Measurements from ENCODE around the gene PPP1R10. TPM values are rescaled to one million over a fixed set of nuclear protein-coding genes. Genes with fewer than 3 reads are reported as not detected.

PPP1R10 gene
- total RNA-seq, 1 experiment from 2014 or later = 82.9 TPM

DNA sequence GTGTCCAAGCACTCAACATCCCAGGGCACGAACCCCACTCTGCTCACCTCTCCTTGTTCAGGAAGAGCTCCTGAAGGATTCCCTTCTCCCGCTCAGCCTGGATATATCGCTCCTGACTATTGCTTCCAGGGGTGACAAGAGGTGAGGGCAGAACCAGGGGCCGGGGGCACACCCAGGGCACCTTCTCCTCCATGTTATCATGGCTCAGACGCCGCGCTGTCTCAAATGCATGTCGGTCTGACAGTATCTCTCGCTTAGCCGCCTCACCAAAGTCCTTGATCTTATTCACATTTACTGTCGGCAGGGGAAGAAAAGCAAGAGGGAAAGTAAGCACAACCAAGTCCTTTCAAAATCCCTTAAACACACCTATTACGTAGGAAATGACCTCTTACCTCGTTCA is 13.1 kb downstream of the PPP1R10 start:
- H3K4me3 ChIP-seq (ENCODE audit: low read depth in 2 of 2, low read length in 2 of 2) = no peak overlapping the region
- BruUV-seq (replicated peaks) = no TSS peak
- ATAC-seq = no peak
- in situ Hi-C loops (cut with HindIII; ENCODE audit: low pct_unique_long_range_greater_than_20kb, low sequenced_read_pairs) (no loop called here), intact Hi-C loops (cut with micrococcal nuclease; ENCODE audit: unreplicated experiment) (no loop called here)
- ChIA-PET CTCF (no interaction called here), POLR2A (no interaction called here)
- peaks cover 28% of the 10 kb centered on the region for H3K36me3 ChIP-seq (ENCODE audit: control insufficient read depth, insufficient read depth, low read length)
- DNase-seq (ENCODE audit: low read depth, low spot score) = no peak
- no peaks in the 10 kb centered on the region for H3K27me3 ChIP-seq (ENCODE audit: control insufficient read depth, insufficient read depth, low read length)
- TF ChIP-seq POLR2AphosphoS5 (IDR thresholded peaks at IDR 0.05; ENCODE audit: low read depth, low read length) (no peak; the same call in 1 of the 2 replicates), TCF7L2 (IDR thresholded peaks at IDR 0.05; ENCODE audit: low read depth, low read length) (no peak), SIN3A (IDR thresholded peaks at IDR 0.05; ENCODE audit: borderline replicate concordance, insufficient read depth, low read depth, low read length) (no peak)
- TF ChIP-seq, protein P1, sequence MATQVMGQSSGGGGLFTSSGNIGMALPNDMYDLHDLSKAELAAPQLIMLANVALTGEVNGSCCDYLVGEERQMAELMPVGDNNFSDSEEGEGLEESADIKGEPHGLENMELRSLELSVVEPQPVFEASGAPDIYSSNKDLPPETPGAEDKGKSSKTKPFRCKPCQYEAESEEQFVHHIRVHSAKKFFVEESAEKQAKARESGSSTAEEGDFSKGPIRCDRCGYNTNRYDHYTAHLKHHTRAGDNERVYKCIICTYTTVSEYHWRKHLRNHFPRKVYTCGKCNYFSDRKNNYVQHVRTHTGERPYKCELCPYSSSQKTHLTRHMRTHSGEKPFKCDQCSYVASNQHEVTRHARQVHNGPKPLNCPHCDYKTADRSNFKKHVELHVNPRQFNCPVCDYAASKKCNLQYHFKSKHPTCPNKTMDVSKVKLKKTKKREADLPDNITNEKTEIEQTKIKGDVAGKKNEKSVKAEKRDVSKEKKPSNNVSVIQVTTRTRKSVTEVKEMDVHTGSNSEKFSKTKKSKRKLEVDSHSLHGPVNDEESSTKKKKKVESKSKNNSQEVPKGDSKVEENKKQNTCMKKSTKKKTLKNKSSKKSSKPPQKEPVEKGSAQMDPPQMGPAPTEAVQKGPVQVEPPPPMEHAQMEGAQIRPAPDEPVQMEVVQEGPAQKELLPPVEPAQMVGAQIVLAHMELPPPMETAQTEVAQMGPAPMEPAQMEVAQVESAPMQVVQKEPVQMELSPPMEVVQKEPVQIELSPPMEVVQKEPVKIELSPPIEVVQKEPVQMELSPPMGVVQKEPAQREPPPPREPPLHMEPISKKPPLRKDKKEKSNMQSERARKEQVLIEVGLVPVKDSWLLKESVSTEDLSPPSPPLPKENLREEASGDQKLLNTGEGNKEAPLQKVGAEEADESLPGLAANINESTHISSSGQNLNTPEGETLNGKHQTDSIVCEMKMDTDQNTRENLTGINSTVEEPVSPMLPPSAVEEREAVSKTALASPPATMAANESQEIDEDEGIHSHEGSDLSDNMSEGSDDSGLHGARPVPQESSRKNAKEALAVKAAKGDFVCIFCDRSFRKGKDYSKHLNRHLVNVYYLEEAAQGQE (IDR thresholded peaks at IDR 0.05; ENCODE audit: insufficient read depth in 1 of 2, low read depth in 2 of 2, low read length in 1 of 2) = no peak
- TF ChIP-seq, protein P2, sequence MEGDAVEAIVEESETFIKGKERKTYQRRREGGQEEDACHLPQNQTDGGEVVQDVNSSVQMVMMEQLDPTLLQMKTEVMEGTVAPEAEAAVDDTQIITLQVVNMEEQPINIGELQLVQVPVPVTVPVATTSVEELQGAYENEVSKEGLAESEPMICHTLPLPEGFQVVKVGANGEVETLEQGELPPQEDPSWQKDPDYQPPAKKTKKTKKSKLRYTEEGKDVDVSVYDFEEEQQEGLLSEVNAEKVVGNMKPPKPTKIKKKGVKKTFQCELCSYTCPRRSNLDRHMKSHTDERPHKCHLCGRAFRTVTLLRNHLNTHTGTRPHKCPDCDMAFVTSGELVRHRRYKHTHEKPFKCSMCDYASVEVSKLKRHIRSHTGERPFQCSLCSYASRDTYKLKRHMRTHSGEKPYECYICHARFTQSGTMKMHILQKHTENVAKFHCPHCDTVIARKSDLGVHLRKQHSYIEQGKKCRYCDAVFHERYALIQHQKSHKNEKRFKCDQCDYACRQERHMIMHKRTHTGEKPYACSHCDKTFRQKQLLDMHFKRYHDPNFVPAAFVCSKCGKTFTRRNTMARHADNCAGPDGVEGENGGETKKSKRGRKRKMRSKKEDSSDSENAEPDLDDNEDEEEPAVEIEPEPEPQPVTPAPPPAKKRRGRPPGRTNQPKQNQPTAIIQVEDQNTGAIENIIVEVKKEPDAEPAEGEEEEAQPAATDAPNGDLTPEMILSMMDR (IDR thresholded peaks at IDR 0.05) = no peak
- no peaks in the 10 kb centered on the region for H3K4me1 ChIP-seq (ENCODE audit: control insufficient read depth, insufficient read depth, low read length)
- no peaks in the 10 kb centered on the region for H3K9me3 ChIP-seq (ENCODE audit: control insufficient read depth, insufficient read depth, low read depth, low read length)
- no peak overlapping the region for H3K27ac ChIP-seq (ENCODE audit: low read length)

DNA sequence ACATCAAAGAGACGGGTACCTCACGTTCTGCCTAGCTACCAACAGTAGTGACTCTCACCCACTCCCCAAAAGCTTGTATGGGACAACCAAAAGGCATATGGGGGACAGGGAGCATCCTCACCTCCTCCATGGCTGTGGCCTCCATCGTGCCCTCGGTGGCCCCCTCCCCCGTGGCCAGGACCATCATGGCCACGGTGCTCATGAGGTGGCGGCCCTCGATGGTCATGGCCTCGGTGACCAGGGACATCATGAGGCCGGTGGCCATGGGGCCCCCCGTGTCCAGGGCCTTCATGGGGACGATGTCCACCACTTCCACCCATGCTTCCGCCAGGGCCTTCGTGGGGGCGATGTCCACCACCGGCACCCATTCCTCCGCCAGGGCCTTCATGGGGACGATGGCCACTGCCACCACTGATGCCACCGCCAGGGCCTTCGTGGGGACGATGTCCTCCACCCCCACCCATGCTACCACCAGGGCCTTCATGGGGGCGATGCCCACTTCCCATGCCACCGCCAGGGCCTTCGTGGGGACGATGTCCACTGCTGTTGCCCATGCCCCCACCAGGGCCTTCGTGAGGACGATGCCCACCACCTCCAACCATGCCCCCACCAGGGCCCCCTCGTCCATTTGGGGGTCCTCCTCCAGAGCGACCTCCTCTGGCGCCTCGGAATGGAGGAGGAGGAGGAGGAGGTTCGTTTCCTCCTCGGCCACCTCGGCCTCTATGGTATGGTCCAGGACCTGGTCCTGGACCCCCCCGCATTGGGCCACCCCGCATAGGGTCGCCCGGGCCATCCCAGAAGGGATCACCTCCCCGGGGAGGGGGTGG is 15.0 kb downstream of the PPP1R10 start:
- Histone ChIP-seq H3K27ac (ENCODE audit: low read length) (no peak overlapping the region), H3K36me3 (ENCODE audit: control insufficient read depth, insufficient read depth, low read length) (peaks cover 19% of the 10 kb centered on the region), H3K4me3 (ENCODE audit: low read depth in 2 of 2, low read length in 2 of 2) (no peak overlapping the region), H3K9me3 (ENCODE audit: control insufficient read depth, insufficient read depth, low read depth, low read length) (no peaks in the 10 kb centered on the region), H3K27me3 (ENCODE audit: control insufficient read depth, insufficient read depth, low read length) (no peaks in the 10 kb centered on the region), H3K4me1 (ENCODE audit: control insufficient read depth, insufficient read depth, low read length) (no peaks in the 10 kb centered on the region)
- TF ChIP-seq POLR2AphosphoS5 (IDR thresholded peaks at IDR 0.05; ENCODE audit: low read depth, low read length) (no peak; the same call in 1 of the 2 replicates), TCF7L2 (IDR thresholded peaks at IDR 0.05; ENCODE audit: low read depth, low read length) (0 out of 2 replicates have a peak, but pooled peaks have one; percentile 15), SIN3A (IDR thresholded peaks at IDR 0.05; ENCODE audit: borderline replicate concordance, insufficient read depth, low read depth, low read length) (no peak)
- TF ChIP-seq, protein P2 (IDR thresholded peaks at IDR 0.05) = no peak
- TF ChIP-seq, protein P1 (IDR thresholded peaks at IDR 0.05; ENCODE audit: insufficient read depth in 1 of 2, low read depth in 2 of 2, low read length in 1 of 2) = no peak
- ChIA-PET POLR2A (interaction anchor here (0.5 to 1.0 kb wide), 2 partner anchors 36 to 108 kb away, joined by 3 to 9 read pairs; no protein-coding TSS in a partner anchor), CTCF (no interaction called here)
- intact Hi-C loops (cut with micrococcal nuclease; ENCODE audit: unreplicated experiment) (no loop called here), in situ Hi-C loops (cut with HindIII; ENCODE audit: low pct_unique_long_range_greater_than_20kb, low sequenced_read_pairs) (no loop called here)
- no peak for DNase-seq (ENCODE audit: low read depth, low spot score)
- BruUV-seq (replicated peaks) = no TSS peak
- ATAC-seq = no peak

Data from Panc1 (cell line).